ENCODE measurements around the gene ZC2HC1B.

DNA sequence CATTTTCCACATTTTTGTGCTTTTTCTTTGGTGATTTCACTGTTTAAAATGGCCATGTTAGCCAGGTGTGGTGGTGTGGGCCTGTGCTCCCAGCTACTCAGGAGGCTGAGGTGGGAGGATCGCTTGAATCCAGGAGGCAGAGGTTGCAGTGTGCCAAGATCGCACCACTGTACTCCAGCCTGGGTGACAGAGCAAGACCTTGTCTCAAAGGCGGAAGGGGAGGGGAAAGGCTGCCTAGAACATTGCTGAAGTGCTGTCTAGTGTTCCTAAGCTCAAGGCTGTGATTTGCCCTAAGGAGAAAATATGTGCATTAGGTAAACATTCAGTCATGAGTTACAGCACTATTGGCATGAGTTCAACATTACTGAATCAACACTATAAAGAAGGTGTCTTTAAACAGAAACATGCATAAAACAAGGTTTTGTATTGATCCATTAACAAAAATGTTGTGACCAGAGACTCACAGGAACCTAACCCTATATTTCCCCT, 14.0 kb downstream of the ZC2HC1B start:
- TF ChIP-seq, protein P1, sequence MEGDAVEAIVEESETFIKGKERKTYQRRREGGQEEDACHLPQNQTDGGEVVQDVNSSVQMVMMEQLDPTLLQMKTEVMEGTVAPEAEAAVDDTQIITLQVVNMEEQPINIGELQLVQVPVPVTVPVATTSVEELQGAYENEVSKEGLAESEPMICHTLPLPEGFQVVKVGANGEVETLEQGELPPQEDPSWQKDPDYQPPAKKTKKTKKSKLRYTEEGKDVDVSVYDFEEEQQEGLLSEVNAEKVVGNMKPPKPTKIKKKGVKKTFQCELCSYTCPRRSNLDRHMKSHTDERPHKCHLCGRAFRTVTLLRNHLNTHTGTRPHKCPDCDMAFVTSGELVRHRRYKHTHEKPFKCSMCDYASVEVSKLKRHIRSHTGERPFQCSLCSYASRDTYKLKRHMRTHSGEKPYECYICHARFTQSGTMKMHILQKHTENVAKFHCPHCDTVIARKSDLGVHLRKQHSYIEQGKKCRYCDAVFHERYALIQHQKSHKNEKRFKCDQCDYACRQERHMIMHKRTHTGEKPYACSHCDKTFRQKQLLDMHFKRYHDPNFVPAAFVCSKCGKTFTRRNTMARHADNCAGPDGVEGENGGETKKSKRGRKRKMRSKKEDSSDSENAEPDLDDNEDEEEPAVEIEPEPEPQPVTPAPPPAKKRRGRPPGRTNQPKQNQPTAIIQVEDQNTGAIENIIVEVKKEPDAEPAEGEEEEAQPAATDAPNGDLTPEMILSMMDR (IDR thresholded peaks at IDR 0.05): no peak
- no peak for TF ChIP-seq EZH2 (IDR thresholded peaks at IDR 0.05)
